ENCODE measurements around the gene CDK5.
"Not testable (repeated sequence)": the region's sequence is repeated elsewhere in the genome, so short reads cannot be mapped to it uniquely, and the experiment has no call there.

Gene CDK5

DNA sequence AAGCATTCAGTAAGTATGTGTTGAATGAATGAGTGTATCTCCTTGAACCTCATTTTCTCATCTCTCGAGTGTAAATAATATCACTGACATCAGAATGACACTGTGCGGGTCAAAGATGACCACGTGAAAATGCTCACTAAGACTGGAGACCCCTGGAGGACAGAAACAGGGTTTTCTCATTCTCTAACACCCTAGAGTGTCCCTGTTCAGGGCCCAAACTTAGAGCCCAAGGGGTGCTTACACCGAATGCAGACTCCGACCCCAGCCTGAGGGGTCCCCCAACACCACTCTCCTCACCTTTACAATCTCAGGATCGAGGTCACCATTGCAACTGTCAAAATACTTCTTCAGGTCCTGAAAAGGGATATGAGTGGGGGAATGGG, 1.4 kb downstream of the CDK5 start:
- no peak for DNase-seq

DNA sequence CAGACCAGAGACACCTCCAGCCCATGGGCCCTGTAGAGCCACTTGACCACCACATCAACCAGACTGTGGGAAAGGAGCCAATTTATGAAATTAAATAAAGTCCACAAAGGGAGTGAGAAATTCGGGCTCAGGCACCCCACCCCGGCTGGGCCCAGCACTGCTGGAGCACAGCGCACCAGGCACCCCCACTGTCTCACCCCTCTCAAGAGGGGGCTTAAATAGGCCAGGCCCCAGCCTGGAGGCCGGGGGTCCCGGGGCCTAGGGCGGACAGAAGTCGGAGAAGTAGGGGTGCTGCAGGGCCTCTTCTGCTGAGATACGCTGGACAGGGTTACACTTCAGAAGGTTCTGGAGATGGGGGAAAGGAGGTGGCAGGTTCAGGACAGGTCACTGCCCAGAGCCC, 3.9 kb downstream of the CDK5 start:
- no peak for DNase-seq

DNA sequence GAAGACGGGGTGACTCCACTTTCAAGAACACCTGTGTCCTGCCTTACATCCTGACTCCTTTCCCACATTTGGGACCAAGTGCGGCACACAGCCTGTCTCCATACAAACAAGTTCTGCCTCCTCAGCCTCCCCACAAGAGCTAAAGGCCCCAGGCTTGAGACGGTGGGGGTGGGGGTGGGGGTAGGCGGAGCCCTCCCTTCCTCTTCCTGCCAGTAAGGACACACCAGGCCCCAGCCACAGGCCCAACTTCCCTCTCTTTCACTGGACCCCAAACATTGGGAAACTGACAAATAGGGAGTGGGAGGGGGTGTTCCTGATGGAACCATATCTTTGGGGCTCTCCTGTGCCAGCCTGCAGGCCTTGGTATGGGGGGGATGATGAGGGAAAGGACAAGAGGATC, 4.6 kb downstream of the CDK5 start:
- no peak for DNase-seq

DNA sequence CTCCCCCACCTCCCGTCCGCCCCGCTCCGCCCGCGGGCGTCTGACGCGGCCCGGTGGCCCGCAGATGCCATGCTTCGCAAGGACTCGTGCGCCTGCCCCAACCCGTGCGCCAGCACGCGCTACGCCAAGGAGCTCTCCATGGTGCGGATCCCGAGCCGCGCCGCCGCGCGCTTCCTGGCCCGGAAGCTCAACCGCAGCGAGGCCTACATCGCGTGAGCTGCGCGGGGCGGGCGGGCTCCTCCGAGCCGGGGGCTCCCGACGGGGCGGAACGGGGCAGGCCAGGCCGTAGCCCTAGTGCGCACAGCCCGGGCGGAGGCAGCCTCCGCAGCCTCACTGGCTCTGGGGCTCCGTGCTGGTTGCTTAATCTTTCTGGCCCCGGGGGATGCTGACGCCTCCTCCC, 6.6 kb downstream of the CDK5 start:
- DNase-seq: no peak

DNA sequence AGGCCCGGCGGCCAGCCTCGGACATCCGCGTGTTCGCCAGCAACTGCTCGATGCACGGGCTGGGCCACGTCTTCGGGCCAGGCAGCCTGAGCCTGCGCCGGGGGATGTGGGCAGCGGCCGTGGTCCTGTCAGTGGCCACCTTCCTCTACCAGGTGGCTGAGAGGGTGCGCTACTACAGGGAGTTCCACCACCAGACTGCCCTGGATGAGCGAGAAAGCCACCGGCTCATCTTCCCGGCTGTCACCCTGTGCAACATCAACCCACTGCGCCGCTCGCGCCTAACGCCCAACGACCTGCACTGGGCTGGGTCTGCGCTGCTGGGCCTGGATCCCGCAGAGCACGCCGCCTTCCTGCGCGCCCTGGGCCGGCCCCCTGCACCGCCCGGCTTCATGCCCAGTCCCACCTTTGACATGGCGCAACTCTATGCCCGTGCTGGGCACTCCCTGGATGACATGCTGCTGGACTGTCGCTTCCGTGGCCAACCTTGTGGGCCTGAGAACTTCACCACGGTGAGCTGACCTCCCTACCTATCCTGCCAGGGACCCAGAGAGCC, 8.7 kb downstream of the CDK5 start:
- no peak for DNase-seq

DNA sequence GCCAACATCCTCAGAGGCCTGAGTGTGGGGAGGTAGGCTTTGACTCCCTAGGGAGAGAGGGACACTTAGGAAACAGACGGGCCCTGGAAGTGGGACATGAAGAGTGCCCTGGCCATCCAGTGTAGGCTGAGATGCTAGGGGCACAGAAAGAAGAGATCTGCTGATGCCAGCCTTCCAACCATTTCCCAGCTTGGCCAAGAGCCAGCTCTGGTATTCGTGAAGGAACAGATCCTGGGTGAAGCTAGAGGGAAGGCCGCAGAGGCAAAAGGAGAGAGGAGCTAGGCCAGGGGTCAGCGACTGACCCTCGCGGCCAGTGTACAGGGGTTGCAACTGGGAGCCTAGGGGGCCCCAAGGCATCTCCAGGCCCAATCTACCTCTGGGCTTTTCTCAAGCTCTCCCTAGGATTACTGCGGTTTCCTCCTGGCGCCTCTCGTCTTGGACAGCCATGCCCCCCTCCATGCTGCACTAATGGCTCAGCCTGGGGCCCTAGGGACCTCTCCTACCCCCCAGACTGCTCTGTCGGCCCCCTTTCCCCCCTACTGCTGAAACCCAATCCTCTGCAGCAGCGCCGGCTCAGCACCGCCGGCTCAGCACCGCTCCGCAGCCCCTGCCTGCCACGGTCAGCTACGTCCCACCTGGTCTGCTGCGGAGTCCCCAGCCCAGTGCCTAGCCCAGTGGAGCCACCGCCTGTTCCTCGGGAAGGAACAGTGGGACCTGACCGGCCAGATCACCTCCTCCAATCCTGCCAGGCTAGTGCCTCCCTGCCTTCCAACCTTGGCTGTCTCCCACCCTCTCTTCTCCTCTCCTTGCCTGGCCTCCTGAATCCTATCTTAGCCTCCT, 9.5 kb downstream of the CDK5 start, which contains the start of gene ASIC3:
Gene ASIC3, plus strand, starts transcription at position 556 of the 840 bp plus-strand sequence. CDS start 355 bp downstream, outside the sequence.
- no peak for DNase-seq

DNA sequence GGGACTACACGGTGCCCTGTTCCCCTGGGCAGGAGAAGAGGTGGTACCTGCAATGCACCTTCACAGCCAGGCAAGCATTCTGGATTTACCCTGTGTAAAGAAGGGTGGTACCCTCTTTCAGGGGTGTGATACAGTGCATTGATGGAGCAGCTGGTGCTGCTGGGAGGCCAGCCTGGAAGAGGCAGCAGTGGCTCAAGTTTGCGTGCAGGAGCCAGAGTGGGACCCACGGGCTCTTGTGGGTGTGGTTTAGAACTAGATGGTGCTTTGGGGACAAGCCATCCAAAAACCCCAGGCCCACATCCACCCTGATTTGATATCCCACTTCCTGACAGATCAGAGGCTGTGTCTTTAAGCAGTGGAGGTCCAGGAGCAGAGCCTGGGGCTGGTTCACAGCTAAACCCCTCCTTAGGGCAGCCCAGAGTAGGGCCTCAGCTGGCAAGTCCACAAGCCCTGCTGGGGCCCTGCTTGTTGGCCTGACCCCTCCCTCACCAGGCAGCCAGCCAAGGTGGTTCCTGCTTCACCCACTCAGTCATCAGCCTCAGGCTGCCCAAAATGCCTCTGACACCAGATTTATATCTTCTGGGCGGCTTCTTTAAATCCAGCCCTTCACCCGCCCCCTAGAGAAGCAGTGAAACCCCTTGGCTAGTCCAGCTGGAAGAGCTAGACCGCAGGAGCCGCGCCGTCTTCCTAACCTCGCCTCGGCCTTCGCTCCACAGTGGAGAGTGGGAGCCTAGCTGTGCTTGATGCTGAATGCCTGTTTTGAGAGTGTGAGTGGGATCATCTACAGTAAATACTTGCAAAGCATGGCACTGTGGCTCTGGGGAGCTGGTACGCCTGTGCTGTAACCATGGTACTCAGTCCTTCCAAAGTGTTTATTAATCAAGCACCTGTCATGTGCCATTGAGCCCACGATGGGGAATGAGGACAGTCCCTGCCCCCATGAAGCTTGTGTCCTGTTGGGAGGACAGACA, 10.8 kb downstream of the CDK5 start:
- DNase-seq: peak; percentile 5

DNA sequence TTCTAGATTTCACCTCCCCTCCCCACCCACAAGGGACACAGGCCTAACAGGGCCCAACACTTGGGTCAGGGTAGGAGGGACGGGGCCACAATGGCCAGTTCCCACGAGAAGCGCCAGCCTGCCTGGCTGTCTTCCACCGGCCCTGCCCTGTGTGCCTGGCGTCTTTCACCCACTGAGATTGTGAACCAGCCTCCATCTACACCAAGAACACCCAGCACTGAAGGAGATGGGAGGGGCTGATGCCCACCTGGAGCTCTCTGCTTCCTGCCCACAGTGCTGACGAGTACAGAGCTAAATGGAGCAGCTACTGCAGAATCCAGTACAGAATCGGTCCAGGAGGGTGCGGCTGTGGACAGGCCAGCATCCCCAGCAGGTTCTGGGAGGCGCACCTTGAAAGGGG, 11.7 kb downstream of the CDK5 start:
- DNase-seq: no peak

DNA sequence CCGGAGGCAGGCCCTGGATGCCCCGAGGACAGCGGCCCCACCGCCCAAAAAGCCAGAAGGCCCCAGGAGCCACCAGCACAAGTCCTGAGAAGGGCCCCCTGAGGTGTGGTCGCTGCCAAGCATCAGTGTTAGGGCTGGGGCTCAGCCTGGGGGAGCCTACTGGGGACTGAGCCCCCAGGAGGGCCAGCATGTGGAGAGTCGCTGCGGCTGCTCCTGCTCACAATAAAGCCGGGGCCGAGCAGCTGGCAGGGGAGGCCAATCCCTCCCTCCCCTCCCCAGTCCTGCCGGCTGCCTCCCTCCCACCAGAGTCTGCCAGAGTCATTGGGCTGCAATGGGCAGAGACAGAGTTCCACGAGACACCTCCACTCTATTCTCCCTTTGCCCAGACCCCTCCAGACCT, 12.4 kb downstream of the CDK5 start:
- DNase-seq: no peak

DNA sequence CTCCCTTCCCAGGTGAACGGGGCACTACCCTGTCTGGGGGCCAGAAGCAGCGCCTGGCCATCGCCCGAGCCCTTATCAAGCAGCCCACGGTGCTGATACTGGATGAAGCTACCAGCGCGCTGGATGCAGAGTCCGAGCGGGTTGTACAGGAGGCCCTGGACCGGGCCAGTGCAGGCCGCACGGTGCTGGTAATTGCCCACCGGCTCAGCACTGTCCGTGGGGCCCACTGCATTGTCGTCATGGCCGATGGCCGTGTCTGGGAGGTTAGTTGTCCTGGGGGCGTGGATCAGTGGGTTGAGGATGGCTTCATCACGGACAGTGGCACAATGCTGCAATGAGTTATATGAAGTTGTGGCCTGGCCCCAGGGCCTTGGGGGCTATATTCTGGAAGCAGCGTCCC, 13.7 kb downstream of the CDK5 start:
- DNase-seq: no peak

DNA sequence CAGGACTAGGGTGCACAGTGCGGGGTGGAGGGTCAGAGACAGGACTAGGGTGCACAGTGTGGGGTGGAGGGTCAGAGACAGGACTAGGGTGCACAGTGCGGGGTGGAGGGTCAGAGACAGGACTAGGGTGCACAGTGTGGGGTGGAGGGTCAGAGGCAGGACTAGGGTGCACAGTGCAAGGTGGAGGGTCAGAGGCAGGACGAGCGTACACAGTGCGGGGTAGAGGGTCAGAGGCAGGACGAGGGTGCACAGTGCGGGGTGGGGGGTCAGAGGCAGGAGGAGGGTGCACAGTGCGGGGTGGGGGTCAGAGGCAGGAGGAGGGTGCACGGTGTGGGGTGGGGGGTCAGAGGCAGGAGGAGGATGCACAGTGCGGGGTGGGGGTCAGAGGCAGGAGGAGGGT, 14.2 kb downstream of the CDK5 start:
- DNase-seq: not testable (repeated sequence)

DNA sequence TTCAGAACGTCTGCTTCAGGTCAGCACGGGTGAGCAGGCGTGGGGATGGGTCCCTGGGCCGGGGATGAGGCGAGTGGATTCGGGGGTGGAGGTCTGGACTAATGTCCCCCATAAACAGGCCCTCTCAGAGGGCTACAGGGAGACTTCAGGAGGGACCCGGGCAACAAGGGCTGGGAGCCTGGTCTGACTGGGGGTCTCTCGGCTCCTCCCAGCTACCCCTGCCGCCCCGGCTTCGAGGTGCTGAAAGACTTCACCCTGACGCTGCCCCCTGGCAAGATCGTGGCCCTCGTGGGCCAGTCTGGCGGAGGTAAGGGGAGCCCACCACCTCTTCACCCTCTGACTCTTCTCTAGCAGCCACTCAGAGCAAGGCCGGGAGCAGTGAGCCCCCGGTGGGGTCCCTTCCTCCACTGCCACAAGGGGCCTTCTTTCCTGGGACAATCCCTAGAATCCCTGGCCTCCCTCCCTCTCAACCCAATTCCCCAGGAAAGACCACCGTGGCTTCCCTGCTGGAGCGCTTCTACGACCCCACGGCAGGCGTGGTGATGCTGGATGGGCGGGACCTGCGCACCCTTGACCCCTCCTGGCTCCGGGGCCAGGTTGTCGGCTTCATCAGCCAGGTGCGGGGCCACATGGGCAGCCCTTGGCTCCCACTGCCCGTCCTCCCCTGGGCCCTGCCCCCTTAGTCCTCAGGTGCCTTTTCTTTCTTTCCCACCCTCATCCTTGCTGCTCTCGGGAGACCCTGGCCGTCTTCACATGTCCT, 16.9 kb downstream of the CDK5 start:
- DNase-seq: no peak

DNA sequence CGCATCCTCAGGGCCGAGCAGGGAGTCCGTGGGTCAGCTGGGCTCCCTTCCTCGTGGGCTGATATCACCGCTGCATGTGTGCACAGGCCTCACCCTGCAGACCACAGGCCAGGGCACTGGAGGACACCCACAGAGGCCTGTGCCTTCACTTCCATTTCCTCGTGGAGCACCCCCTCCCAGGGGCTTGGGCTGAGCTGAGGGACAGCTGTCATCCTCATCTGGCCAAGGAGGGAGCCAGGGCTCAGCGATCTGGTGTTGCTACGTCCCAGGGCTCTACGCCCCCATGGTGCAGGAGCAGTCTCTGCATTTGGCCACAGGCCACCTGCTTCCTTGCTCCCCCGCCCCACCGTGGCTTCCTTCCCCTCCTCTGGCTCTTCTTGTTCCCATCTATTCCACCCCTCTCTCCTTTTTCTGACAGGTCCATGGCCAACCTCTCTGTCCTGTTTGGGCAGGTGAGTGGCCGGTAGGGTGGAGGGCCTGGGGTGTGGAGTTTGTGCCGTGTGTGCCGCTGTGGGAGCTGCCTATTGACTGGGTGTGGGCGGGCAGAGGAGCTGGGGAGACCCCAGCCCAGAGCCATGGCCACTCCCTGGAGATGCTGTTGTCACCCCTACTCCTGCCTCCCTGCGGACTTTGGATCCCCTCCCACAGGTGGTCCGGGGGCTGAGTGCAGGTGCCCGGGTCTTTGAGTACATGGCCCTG, 17.7 kb downstream of the CDK5 start:
- DNase-seq: no peak

DNA sequence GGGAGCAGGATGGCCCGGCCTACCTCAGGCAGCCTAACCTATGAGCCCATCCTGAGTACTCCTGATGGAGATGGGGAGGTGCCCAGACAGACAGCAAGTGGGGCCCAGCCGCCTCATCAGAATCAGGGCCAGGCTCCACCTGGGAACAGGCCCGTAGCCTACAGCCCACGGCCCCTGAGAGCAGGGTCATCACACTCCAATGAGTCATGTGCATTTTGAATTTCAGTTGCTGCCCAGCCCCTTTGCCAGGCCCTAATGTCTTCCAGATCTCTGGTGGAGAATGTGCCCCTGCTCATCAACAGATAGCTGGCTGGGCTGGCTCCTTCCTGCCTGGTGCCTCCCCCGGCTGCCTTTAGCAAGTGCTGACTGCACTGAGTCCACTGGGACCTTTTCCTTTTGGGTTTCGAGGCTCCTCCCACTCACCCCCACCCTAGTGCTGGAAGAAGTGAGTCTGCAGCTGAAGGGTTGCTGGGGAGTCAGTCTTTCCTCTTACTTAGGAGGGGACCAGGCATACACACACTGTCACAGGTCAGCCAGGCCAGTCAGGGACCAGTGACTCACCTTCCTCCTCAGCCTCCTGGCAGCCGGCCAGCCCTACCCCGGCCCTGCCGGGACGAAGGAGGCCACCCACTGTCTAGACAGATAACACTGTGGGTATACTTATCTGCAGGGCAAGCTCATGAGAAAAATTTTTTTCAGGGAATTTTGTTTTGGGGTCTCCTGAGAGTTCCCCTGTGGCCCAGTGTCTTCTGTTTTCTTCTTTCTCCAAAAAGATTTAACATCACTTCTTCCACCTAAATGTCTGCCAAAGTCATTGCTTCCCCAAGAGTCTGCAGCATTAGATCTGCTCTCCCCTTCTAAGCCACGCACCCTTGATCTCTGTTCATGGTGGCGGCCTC, 18.5 kb downstream of the CDK5 start:
- no peak for DNase-seq

DNA sequence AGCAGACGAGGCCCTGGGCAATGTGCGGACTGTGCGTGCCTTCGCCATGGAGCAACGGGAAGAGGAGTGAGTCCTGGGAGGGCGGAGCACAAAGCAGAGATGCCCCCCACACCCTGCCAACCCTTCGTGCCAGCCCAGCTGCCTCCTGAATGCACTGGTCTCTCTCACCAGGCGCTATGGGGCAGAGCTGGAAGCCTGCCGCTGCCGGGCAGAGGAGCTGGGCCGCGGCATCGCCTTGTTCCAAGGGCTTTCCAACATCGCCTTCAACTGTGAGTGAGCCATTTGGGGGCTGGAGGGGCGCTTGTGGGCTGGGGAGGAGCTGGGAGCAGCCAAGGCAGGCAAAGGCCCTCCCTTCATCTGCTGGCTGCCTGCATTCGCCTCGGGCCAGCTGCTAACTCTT, 21.8 kb downstream of the CDK5 start:
- no peak for DNase-seq

DNA sequence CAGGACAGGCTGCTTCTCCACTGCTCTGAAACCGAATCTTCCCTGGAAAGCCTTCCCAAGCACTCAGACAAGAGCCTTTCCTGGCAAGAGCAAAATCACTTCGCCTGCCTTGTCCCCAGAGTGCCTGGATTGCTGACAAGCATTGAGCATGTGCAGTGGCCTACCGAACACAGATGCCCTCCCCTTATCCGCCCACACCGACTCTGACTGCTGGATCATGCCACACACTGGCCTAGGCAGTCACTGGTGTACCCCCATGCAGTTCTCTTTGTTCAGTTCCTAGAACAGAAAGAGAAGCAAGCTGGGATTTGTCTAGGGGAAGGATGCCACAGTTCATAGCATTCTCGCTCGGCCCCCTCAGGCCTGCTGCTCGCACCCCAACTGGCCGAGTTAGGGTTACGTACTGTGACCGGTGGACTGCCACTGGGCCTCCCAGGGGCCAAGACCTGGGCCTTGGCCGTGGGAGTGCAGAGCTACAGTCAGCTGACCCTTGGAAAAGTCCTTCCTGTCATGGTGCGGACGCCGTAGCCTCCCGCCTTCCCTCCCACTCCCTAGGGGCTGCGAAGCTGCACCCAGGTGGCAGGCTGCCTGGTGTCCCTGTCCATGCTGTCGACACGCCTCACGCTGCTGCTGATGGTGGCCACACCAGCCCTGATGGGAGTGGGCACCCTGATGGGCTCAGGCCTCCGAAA, 22.5 kb downstream of the CDK5 start:
- no peak for DNase-seq

DNA sequence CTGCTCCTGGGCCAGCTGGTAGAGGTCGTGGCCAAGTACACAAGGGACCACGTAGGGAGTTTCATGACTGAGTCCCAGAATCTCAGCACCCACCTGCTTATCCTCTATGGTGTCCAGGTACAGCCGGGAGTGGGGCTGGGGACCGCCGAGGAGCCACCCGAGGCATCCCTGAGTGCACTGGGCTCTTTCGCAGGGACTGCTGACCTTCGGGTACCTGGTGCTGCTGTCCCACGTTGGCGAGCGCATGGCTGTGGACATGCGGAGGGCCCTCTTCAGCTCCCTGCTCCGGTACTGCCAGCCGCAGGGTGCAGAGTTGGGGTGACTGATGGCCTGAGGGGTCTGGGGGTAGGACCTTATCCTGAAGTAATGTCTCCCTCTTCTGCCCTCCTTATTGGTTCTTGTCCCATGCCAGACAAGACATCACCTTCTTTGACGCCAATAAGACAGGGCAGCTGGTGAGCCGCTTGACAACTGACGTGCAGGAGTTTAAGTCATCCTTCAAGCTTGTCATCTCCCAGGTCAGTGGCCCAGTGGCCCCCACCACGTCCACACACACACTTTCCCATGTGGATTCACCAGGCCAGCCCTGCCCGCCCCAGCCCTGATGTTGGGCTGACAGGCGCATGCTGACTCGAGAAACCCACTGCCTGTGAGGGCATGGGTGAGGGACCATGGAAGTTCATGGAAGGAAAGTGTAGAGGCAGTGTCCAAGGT, 23.2 kb downstream of the CDK5 start:
- DNase-seq: no peak

DNA sequence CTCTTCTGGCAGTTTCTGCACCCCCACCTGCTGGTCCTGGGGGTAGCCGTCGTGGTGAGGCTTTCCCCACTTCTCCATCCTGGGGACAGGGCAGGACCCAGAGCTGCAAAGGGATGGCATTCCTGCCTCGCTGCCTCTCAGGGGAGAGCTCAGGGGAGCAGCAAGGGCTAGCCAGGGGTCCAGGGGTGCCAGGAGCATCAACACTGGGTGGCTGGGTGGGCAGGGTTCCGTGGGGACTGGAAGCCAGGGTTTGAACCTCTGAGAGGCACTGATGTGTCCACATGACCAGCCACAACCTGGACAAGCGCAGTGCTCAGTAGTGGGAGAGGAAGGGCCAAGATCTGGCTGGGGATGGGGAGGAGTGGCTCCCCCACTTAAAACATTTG, 23.8 kb downstream of the CDK5 start:
- DNase-seq: no peak

DNA sequence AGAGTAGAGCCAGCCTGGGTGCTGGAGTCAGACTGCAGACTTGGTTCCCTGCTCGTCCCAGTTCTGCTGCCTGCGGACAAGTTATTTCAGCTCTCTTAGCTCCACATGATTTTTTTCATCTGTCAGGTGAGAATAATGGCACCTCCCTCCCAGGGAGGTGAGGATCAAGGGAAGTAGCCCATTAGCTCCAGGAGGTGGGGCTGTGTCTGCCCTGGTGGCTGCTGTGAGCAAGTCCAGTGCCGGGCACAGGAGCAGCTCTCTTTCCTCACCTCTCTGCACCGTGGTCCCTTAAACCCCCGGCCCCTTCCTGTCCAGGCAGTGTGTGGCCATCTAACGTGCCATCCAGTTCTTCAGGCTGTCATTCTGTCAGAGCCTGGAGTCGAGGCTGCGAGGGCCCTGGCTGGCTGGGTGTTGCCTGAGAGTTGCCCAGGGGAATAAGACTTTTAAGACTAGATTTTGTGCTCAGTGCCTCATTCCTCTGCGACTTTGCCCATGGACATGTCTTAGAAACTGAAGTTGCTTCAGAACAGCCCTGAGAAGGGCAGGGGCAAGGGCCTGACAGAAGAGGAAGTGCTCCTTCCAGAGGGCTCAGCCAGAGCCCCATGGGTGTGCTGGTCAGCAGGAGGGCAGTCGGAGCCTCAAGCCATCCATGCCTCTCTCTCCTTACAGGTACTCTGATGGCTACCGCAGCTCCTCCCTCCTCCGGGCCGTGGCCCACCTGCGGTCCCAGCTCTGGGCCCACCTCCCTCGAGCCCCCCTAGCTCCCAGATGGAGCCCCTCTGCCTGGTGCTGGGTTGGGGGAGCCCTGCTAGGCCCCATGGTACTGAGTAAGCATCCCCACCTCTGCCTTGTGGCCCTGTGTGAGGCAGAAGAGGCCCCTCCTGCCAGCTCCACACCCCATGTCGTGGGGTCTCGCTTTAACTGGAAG, 24.5 kb downstream of the CDK5 start:
- DNase-seq: no peak

Measured in NCI-H510A treated with DMSO at 0.1 percent for 48 hours (cell line).